ENCODE data around the gene VSX1. TPM values are rescaled to one million over a fixed set of nuclear protein-coding genes. Genes with fewer than 3 reads are reported as not detected.

The VSX1 gene
- total and polyA plus RNA-seq, 9 of the 15 experiments (the other 6 are each of a cell fraction or from before 2014, with no cell fraction given) = not detected

- ATAC-seq (no peak), FAIRE-seq (no peak), DNase-seq (ENCODE audit: extremely low read depth in 1 of 4, low spot score in 3 of 4) (no peak)
- H3K9me3 ChIP-seq (replicated peaks; ENCODE audit: control insufficient read depth, insufficient read depth, low read depth, low read length) = no peaks in the 10 kb centered on the region
- H3K4me1 ChIP-seq (replicated peaks in 1 of 2; ENCODE audit: control insufficient read depth in 2 of 2, insufficient read depth in 2 of 2, low read length in 2 of 2) = no peaks in the 10 kb centered on the region
- no peak overlapping the region for H2AFZ ChIP-seq (ENCODE audit: low read depth, low read length)
- no peak overlapping the region for H3K9ac ChIP-seq (ENCODE audit: insufficient read depth in 1 of 2, low read depth in 2 of 2, low read length in 2 of 2)
- no peaks in the 10 kb centered on the region for H3K36me3 ChIP-seq (ENCODE audit: control insufficient read depth, insufficient read depth, low read length)
- H3K9me1 ChIP-seq (ENCODE audit: control insufficient read depth, insufficient read depth, low read length) = no peaks in the 10 kb centered on the region
- TF ChIP-seq DNMT1 (IDR thresholded peaks at IDR 0.05) (no peak), SFPQ (IDR thresholded peaks at IDR 0.05; ENCODE audit: low read depth, low read length) (no peak), ZFX (CRISPR knock-in tag; IDR thresholded peaks at IDR 0.05) (no peak), RNF2 (IDR thresholded peaks at IDR 0.05) (no peak), ZNF282 (CRISPR knock-in tag; IDR thresholded peaks at IDR 0.05) (no peak), ZNF76 (CRISPR knock-in tag; IDR thresholded peaks at IDR 0.05; ENCODE audit: borderline replicate concordance) (no peak)
- H3K4me3 ChIP-seq = no peak overlapping the region
- no peaks in the 10 kb centered on the region for H3K79me2 ChIP-seq (ENCODE audit: control insufficient read depth, insufficient read depth, low read length)
- CTCF ChIA-PET (ENCODE audit: low intra/inter-chr PET ratio) = no interaction called here
- H3K4me2 ChIP-seq (ENCODE audit: insufficient read depth, low read length) = no peak overlapping the region
- peaks cover 5 to 61% of the 10 kb centered on the region in 2 experiments; a peak in 4 of 5 replicates for H3K27me3 ChIP-seq (ENCODE audit: control insufficient read depth in 2 of 2, insufficient read depth in 2 of 2, low read length in 2 of 2)
- no peak overlapping the region for H3K27ac ChIP-seq (ENCODE audit: extremely low read depth, low read depth, low read length)
- POLR2A ChIA-PET = no interaction called here
- H4K20me1 ChIP-seq (replicated peaks; ENCODE audit: control insufficient read depth, insufficient read depth, low read length) = no peaks in the 10 kb centered on the region
- WGBS (ENCODE audit: insufficient coverage, low coverage, missing lambda C conversion rate) = 2% methylated on average over 10 of the region's 14 CpGs
- BruUV-seq (replicated peaks) = no TSS peak
- intact Hi-C loops (cut with micrococcal nuclease) (no loop called here), in situ Hi-C loops (cut with MboI) (no loop called here)
Observed at GRCh38 chr20:25046181-25046641, 35.7 kb downstream of the VSX1 start.

All from K562 (cell line).